ENCODE results near the gene PTGER1. TPM values are rescaled to one million over a fixed set of nuclear protein-coding genes. Genes with fewer than 3 reads are reported as not detected.
A peak's percentile ranks its signal among the peaks of the same experiment; 100 is the strongest.

PTGER1 gene
- total and polyA plus RNA-seq, 2 of the 13 experiments (the other 11 are each of a cell fraction or from before 2014, with no cell fraction given), result 0.13 TPM; not detected in 1

- TF ChIP-seq SKI (IDR thresholded peaks at IDR 0.05; ENCODE audit: partially characterized antibody), result no peak
- no peak for TF ChIP-seq FLYWCH1 (CRISPR knock-in tag; IDR thresholded peaks at IDR 0.05)
- no peak for TF ChIP-seq KLF13 (CRISPR knock-in tag; IDR thresholded peaks at IDR 0.05)
- no peak for TF ChIP-seq ZNF550 (CRISPR knock-in tag; IDR thresholded peaks at IDR 0.05; ENCODE audit: borderline replicate concordance)
- TF ChIP-seq ZNF768 (CRISPR knock-in tag; IDR thresholded peaks at IDR 0.05), result peak; percentile 67; the same call in 1 of the 2 replicates
- no peak for TF ChIP-seq ZNF556 (CRISPR knock-in tag; IDR thresholded peaks at IDR 0.05; ENCODE audit: borderline replicate concordance)
- no peak for TF ChIP-seq ZNF326 (CRISPR knock-in tag; IDR thresholded peaks at IDR 0.05; ENCODE audit: borderline replicate concordance)
- no peak for TF ChIP-seq ZNF644 (CRISPR knock-in tag; IDR thresholded peaks at IDR 0.05; ENCODE audit: low read depth)
- no peak for TF ChIP-seq ZNF567 (CRISPR knock-in tag; IDR thresholded peaks at IDR 0.05; ENCODE audit: borderline replicate concordance)
- no peak for TF ChIP-seq NR0B2 (CRISPR knock-in tag; IDR thresholded peaks at IDR 0.05)
- TF ChIP-seq SP5 (CRISPR knock-in tag; IDR thresholded peaks at IDR 0.05; ENCODE audit: borderline replicate concordance, low read depth), result 0 out of 2 replicates have a peak, but pooled peaks have one; percentile 45
- no peak for TF ChIP-seq ZNF441 (CRISPR knock-in tag; IDR thresholded peaks at IDR 0.05; ENCODE audit: borderline replicate concordance)
- no peak for TF ChIP-seq ATF7 (IDR thresholded peaks at IDR 0.05)
- TF ChIP-seq ATF7 (CRISPR knock-in tag; IDR thresholded peaks at IDR 0.05), result no peak
- no peak for TF ChIP-seq E2F5 (CRISPR knock-in tag; conservative IDR thresholded peaks at IDR 0.05)
- TF ChIP-seq PRDM10 (CRISPR knock-in tag; IDR thresholded peaks at IDR 0.05; ENCODE audit: low read depth), result peak; percentile 70; the same call in 1 of the 2 replicates
- no peak for TF ChIP-seq ZNF770 (CRISPR knock-in tag; IDR thresholded peaks at IDR 0.05)
- no peak for TF ChIP-seq MLX (CRISPR knock-in tag; IDR thresholded peaks at IDR 0.05)
- TF ChIP-seq TGIF2 (CRISPR knock-in tag; IDR thresholded peaks at IDR 0.05), result no peak
- no peak for TF ChIP-seq NR3C1 (CRISPR knock-in tag; IDR thresholded peaks at IDR 0.05)
- no peak for TF ChIP-seq HNRNPH1 (optimal IDR thresholded peaks at IDR 0.05; ENCODE audit: low read depth, low read length)
- TF ChIP-seq ZNF776 (CRISPR knock-in tag; IDR thresholded peaks at IDR 0.05), result 0 out of 2 replicates have a peak, but pooled peaks have one; percentile 1
Measured at GRCh38 chr19:14497228-14497921, 22.2 kb upstream of the PTGER1 start (continued).
